ENCODE results near the gene KIF22. TPM values are rescaled to one million over a fixed set of nuclear protein-coding genes. Genes with fewer than 3 reads are reported as not detected.
A peak's percentile ranks its signal among the peaks of the same experiment; 100 is the strongest.
"Not testable (repeated sequence)": the region's sequence is repeated elsewhere in the genome, so short reads cannot be mapped to it uniquely, and the experiment has no call there.

The KIF22 gene
- total RNA-seq, 2 donors from 2014 or later, result 58.5 to 89.6 TPM

DNA sequence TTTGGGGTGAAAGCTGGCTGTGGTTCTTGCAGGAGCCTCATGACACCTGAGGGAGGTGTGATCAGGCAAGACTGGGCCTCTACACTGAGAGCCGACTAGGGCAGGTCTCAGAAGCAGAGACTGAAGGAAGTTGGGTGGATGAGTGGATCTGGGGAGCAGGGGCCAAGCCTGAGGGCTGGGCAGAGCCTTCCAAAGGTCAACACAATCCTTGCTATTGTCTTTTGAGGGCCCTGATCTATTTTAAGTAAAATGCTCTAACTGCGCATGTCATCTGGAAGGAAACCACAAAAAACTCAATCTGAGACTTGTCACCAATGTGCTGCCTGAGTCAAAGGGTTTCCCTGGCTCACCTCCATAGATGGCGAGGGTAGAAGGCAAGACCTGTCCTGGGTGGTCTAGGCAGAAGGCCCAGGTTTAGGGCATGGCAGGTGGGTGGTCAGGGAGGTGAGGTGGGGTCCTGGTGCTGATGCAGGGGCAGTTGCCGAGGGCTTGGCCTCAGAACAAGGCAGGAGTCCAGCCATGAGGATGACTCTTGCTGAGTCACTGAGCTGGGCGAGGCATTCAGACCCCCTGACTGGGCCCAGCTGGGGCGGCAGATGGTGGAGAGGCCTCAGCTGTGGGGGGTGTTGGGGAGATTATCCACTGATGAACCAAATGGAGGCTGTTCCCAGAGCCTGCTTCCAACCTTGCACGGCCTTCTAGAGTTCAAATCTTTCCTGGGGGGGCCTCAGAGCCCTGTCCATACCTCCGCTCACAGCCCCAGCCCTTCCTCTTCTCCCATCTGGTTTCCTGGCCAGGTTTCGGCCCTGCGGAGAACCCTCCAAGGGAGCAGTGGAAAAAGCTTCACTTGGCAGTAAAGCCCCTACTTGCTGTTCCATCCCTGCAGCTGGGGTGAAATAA lies 34.8 kb downstream of the KIF22 start:
- no peaks in the 10 kb centered on the region for H3K9me3 ChIP-seq
- peaks cover 12% of the 10 kb centered on the region for H3K4me1 ChIP-seq (replicated peaks)
- intact Hi-C loops (cut with DNase I), result loop anchor here (10.0 kb wide), 1 partner anchor 139 kb away; the partner anchor contains the start of gene TMEM219
- H3K27me3 ChIP-seq (replicated peaks; ENCODE audit: insufficient read depth), result no peaks in the 10 kb centered on the region
- peak overlapping the region; percentile 45 to 54 for H3K27ac ChIP-seq
- TF ChIP-seq POLR2AphosphoS5 (IDR thresholded peaks at IDR 0.05), result no peak
- no peak for TF ChIP-seq POLR2A (IDR thresholded peaks at IDR 0.05)
- TF ChIP-seq, protein P1, sequence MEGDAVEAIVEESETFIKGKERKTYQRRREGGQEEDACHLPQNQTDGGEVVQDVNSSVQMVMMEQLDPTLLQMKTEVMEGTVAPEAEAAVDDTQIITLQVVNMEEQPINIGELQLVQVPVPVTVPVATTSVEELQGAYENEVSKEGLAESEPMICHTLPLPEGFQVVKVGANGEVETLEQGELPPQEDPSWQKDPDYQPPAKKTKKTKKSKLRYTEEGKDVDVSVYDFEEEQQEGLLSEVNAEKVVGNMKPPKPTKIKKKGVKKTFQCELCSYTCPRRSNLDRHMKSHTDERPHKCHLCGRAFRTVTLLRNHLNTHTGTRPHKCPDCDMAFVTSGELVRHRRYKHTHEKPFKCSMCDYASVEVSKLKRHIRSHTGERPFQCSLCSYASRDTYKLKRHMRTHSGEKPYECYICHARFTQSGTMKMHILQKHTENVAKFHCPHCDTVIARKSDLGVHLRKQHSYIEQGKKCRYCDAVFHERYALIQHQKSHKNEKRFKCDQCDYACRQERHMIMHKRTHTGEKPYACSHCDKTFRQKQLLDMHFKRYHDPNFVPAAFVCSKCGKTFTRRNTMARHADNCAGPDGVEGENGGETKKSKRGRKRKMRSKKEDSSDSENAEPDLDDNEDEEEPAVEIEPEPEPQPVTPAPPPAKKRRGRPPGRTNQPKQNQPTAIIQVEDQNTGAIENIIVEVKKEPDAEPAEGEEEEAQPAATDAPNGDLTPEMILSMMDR (IDR thresholded peaks at IDR 0.05), result no peak
- H3K36me3 ChIP-seq, result no peaks in the 10 kb centered on the region
- 52% methylated on average over 10 of the region's 10 CpGs for WGBS
- DNase-seq (ENCODE audit: low spot score), result no peak
- no peak overlapping the region for H3K4me3 ChIP-seq

DNA sequence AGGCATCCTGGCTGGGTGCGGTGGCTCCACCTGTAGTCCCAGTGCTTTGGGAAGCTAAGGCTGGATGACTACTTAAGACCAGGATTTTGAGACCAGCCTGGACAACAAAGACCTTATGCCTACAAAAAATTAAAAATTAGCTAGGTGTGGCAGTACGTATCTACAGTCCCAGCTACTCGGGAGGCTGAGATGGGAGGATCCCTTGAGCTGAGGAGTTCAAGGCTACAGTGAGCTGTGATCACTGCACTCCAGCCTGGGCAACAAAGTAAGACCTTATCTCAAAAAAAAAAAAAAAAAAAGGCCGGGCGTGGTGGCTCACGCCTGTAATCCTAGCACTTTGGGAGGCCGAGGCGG lies 35.8 kb downstream of the KIF22 start:
- intact Hi-C loops (cut with DNase I), result loop anchor here (10.0 kb wide), 1 partner anchor 138 kb away; the partner anchor contains the start of gene TMEM219
- no peaks in the 10 kb centered on the region for H3K27me3 ChIP-seq (replicated peaks; ENCODE audit: insufficient read depth)
- no peak overlapping the region for H3K27ac ChIP-seq
- peaks cover 12% of the 10 kb centered on the region for H3K4me1 ChIP-seq (replicated peaks)
- no peaks in the 10 kb centered on the region for H3K9me3 ChIP-seq
- no peaks in the 10 kb centered on the region for H3K36me3 ChIP-seq
- no peak for DNase-seq (ENCODE audit: low spot score)
- 96% methylated on average over 8 of the region's 8 CpGs for WGBS
- TF ChIP-seq, protein P1 (IDR thresholded peaks at IDR 0.05), result no peak
- no peak for TF ChIP-seq POLR2A (IDR thresholded peaks at IDR 0.05)
- TF ChIP-seq POLR2AphosphoS5 (IDR thresholded peaks at IDR 0.05), result no peak
- H3K4me3 ChIP-seq, result no peak overlapping the region

DNA sequence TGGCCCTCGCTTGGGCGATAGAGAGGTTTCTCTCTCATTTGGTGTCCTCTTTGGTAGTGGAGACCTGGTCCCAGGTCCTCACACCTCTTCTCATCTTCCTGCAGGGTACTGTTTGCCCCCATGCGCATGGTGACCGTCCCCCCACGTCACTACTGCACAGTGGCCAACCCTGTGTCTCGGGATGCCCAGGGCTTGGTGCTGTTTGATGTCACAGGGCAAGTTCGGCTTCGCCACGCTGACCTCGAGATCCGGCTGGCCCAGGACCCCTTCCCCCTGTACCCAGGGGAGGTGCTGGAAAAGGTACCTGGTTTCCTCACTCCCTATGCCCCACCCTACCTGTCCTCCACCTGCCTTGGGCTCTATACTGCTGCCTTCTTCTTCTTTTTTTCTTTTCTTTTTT lies 40.2 kb downstream of the KIF22 start:
- intact Hi-C loops (cut with DNase I), result no loop called here
- no peaks in the 10 kb centered on the region for H3K27me3 ChIP-seq (replicated peaks; ENCODE audit: insufficient read depth)
- no peaks in the 10 kb centered on the region for H3K4me1 ChIP-seq (replicated peaks)
- TF ChIP-seq, protein P1 (IDR thresholded peaks at IDR 0.05), result no peak
- TF ChIP-seq POLR2AphosphoS5 (IDR thresholded peaks at IDR 0.05) (no peak), POLR2A (IDR thresholded peaks at IDR 0.05) (no peak)
- H3K9me3 ChIP-seq, result no peaks in the 10 kb centered on the region
- no peak for DNase-seq (ENCODE audit: low spot score)
- peaks cover 6 to 13% of the 10 kb centered on the region in 2 donors for H3K36me3 ChIP-seq
- no peak overlapping the region for H3K27ac ChIP-seq
- WGBS, result 98% methylated on average over 11 of the region's 11 CpGs
- H3K4me3 ChIP-seq, result no peak overlapping the region

DNA sequence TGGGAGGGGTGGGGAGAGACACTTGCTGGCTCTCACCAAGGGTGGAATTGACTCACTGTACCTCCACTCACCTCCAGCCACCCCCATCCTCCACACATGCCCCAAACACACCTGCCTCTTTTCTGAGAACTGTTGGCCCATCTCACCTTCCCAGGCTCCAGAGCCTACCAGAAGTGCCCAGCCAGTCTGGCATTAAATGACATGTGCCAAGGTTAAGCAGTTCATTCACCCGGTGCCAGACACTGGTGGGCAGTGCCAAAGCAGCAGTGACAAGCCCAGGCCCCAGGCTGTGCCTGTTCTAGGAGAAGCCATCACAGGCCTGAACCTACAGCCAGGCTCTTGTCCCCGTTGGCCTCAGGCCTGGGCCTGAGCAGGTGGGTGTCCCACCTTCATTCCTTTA lies 40.9 kb downstream of the KIF22 start:
- intact Hi-C loops (cut with DNase I), result no loop called here
- Histone ChIP-seq H3K9me3 (no peaks in the 10 kb centered on the region), H3K27me3 (replicated peaks; ENCODE audit: insufficient read depth) (no peaks in the 10 kb centered on the region), H3K4me3 (no peak overlapping the region), H3K4me1 (replicated peaks) (no peaks in the 10 kb centered on the region), H3K27ac (no peak overlapping the region), H3K36me3 (peaks cover 6 to 13% of the 10 kb centered on the region in 2 donors)
- no peak for DNase-seq (ENCODE audit: low spot score)
- TF ChIP-seq, protein P1 (IDR thresholded peaks at IDR 0.05), result no peak
- TF ChIP-seq POLR2AphosphoS5 (IDR thresholded peaks at IDR 0.05) (no peak), POLR2A (IDR thresholded peaks at IDR 0.05) (no peak)
- WGBS, result 53% methylated on average over 2 of the region's 2 CpGs

DNA sequence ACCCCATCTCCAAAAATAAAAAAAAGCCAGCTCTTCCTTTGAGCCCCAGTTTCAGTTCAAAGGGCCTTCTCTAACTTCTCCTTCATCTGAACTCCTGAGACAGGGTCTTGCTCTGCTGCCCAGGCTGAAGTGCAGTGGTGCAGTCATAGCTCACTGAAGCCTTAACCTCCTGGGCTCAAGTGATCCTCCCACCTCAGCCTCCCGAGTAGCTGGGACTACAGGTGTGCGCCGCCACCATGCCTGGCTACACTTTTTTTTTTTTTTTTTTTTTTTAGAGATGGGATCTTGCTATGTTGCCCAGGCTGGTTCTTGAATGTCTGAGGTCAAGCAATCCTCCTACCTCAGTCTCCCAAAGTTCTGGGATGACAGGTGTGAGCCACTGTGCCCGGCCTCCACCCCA lies 42.7 kb downstream of the KIF22 start:
- intact Hi-C loops (cut with DNase I), result not testable (repeated sequence)

More for the DNA sequence above, 42.7 kb downstream of the KIF22 start:
- WGBS, result 92% methylated on average over 4 of the region's 4 CpGs
- not testable (repeated sequence) for H3K4me3 ChIP-seq; H3K9me3 ChIP-seq; DNase-seq (ENCODE audit: low spot score); H3K27me3 ChIP-seq (replicated peaks; ENCODE audit: insufficient read depth); H3K4me1 ChIP-seq (replicated peaks); H3K27ac ChIP-seq
- H3K36me3 ChIP-seq, result peaks cover 8 to 18% of the 10 kb centered on the region in 2 donors

Measured in prostate gland (tissue), 2 donors.